A549 (cell line): Measurements from ENCODE around the gene NRXN3.

Source experiments
- CBX2 ChIP-seq: fragments of 200-600 bp; sonication (generic); IDR thresholded peaks from 2 replicates; pipeline ENCODE4 v1.6.1; 2016; ENCODE audit warnings: low read depth, mild to moderate bottlenecking, borderline replicate concordance
- CHD2 ChIP-seq: fragments of 150-350 bp; IDR thresholded peaks from 2 replicates; pipeline ENCODE4 v1.6.1; 2014; ENCODE audit warnings: low read length; ENCODE audit not compliant: partially characterized antibody
- EP300 ChIP-seq, 2 experiments: fragments of >200 bp; sonication (Bioruptor Twin); formaldehyde crosslinking; IDR thresholded peaks; 2 replicates in 1 of 2; 3 replicates in 1 of 2; pipeline ENCODE4 v1.6.1; 2016 to 2017
- FOSL2 ChIP-seq, 2 experiments: fragments of 450-650 bp in 1 of 2; fragments of >200 bp in 1 of 2; sonication (Bioruptor Twin) in 1 of 2; formaldehyde crosslinking; IDR thresholded peaks; 2 replicates each; pipeline versions ENCODE4 v1.5.0 to v1.6.1; 2016 to 2020; ENCODE audit warnings: mild to moderate bottlenecking in 1 of 2, moderate library complexity in 1 of 2
- HMGXB4 ChIP-seq: fragments of 250-450 bp; sonication (Bioruptor Pico); IDR thresholded peaks from 2 replicates; pipeline ENCODE4 v1.5.0; 2021; ENCODE audit warnings: mild to moderate bottlenecking, moderate library complexity, borderline replicate concordance
- JUNB ChIP-seq: fragments of >200 bp; sonication (Bioruptor Twin); formaldehyde crosslinking; IDR thresholded peaks from 2 replicates; pipeline ENCODE4 v1.6.1; 2016
- POLR2A ChIP-seq: IDR thresholded peaks from 2 replicates; pipeline ENCODE4 v1.6.1; 2012; ENCODE audit warnings: mild to moderate bottlenecking, low read length
- TP53 ChIP-seq: fragments of 250-450 bp; sonication (Bioruptor Pico); IDR thresholded peaks from 2 replicates; pipeline ENCODE4 v1.5.0; 2021; ENCODE audit warnings: mild to moderate bottlenecking, moderate library complexity
- TF ChIP-seq, protein P1 (sequence below): fragments of >200 bp; sonication (Bioruptor Twin); formaldehyde crosslinking; IDR thresholded peaks from 3 replicates; pipeline ENCODE4 v1.5.1; 2016
- TF ChIP-seq, protein P2 (sequence below): fragments of 200-600 bp; sonication (generic); IDR thresholded peaks from 2 replicates; pipeline ENCODE4 v1.6.1; 2016; ENCODE audit warnings: antibody characterized with exemption, mild to moderate bottlenecking, moderate library complexity
- TF ChIP-seq, protein P3 (sequence below): IDR thresholded peaks from 2 replicates; pipeline ENCODE4 v1.6.1; 2012

- TF ChIP-seq, protein P1, sequence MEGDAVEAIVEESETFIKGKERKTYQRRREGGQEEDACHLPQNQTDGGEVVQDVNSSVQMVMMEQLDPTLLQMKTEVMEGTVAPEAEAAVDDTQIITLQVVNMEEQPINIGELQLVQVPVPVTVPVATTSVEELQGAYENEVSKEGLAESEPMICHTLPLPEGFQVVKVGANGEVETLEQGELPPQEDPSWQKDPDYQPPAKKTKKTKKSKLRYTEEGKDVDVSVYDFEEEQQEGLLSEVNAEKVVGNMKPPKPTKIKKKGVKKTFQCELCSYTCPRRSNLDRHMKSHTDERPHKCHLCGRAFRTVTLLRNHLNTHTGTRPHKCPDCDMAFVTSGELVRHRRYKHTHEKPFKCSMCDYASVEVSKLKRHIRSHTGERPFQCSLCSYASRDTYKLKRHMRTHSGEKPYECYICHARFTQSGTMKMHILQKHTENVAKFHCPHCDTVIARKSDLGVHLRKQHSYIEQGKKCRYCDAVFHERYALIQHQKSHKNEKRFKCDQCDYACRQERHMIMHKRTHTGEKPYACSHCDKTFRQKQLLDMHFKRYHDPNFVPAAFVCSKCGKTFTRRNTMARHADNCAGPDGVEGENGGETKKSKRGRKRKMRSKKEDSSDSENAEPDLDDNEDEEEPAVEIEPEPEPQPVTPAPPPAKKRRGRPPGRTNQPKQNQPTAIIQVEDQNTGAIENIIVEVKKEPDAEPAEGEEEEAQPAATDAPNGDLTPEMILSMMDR, result no peak
- no peak for TF ChIP-seq POLR2A
- TF ChIP-seq, protein P2, sequence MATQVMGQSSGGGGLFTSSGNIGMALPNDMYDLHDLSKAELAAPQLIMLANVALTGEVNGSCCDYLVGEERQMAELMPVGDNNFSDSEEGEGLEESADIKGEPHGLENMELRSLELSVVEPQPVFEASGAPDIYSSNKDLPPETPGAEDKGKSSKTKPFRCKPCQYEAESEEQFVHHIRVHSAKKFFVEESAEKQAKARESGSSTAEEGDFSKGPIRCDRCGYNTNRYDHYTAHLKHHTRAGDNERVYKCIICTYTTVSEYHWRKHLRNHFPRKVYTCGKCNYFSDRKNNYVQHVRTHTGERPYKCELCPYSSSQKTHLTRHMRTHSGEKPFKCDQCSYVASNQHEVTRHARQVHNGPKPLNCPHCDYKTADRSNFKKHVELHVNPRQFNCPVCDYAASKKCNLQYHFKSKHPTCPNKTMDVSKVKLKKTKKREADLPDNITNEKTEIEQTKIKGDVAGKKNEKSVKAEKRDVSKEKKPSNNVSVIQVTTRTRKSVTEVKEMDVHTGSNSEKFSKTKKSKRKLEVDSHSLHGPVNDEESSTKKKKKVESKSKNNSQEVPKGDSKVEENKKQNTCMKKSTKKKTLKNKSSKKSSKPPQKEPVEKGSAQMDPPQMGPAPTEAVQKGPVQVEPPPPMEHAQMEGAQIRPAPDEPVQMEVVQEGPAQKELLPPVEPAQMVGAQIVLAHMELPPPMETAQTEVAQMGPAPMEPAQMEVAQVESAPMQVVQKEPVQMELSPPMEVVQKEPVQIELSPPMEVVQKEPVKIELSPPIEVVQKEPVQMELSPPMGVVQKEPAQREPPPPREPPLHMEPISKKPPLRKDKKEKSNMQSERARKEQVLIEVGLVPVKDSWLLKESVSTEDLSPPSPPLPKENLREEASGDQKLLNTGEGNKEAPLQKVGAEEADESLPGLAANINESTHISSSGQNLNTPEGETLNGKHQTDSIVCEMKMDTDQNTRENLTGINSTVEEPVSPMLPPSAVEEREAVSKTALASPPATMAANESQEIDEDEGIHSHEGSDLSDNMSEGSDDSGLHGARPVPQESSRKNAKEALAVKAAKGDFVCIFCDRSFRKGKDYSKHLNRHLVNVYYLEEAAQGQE, result no peak
- no peak for TF ChIP-seq CHD2
- TF ChIP-seq CBX2, result no peak
- no peak for TF ChIP-seq HMGXB4 (CRISPR knock-in tag)
- TF ChIP-seq, protein P3, sequence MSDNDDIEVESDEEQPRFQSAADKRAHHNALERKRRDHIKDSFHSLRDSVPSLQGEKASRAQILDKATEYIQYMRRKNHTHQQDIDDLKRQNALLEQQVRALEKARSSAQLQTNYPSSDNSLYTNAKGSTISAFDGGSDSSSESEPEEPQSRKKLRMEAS, result no peak
- no peak for TF ChIP-seq JUNB
- no peak for TF ChIP-seq TP53 (CRISPR knock-in tag)
- TF ChIP-seq EP300 (IDR thresholded peaks at IDR 0.05), result no peak
- no peak for TF ChIP-seq FOSL2 (IDR thresholded peaks at IDR 0.05)
- no peak for TF ChIP-seq FOSL2 (CRISPR knock-in tag; IDR thresholded peaks at IDR 0.05)
Observed at GRCh38 chr14:78509516-78509915, 339.3 kb downstream of the NRXN3 start.
